SH-SY5Y (cell line): ENCODE data around the gene OTUB1.

Experiments
- GATA2 ChIP-seq: IDR thresholded peaks from 2 replicates; pipeline ENCODE4 v1.6.1; 2011; ENCODE audit warnings: mild to moderate bottlenecking, low read depth, low read length
- GATA3 ChIP-seq: IDR thresholded peaks from 2 replicates; pipeline ENCODE4 v1.6.1; 2011; ENCODE audit warnings: low read depth, mild to moderate bottlenecking, low read length, moderate library complexity

- TF ChIP-seq GATA2 (no peak), GATA3 (no peak)
Measured at GRCh38 chr11:64010783-64011182, 24.5 kb downstream of the OTUB1 start.
